Natural killer cell (primary cell): ENCODE data around the gene LHB. TPM values are rescaled to one million over a fixed set of nuclear protein-coding genes. Genes with fewer than 3 reads are reported as not detected.

ENCODE experiments used
- ATAC-seq, 3 donors: fragments of 150-1000 bp in 2 of 3; fragments of 200-7000 bp in 1 of 3; cut with Tn5 transposase; 1 replicate in 1 of 3; 2 replicates in 2 of 3; pipeline ENCODE4 v1.10.0; 2021; ENCODE audit warnings: mild to moderate bottlenecking in 2 of 3, moderate library complexity in 2 of 3
- DNase-seq, 2 donors: peaks; one replicate each; pipeline versions ENCODE4 v3.0.0 to v3.0.0-alpha.2; 2013 to 2021; ENCODE audit warnings: mixed read lengths in 1 of 2
- H3K27ac ChIP-seq: one replicate; pipeline ENCODE4 v1.5.1; 2013; ENCODE audit warnings: mild to moderate bottlenecking, low read length
- H3K27me3 ChIP-seq: one replicate; pipeline ENCODE4 v1.6.1; 2013; ENCODE audit warnings: low read length; ENCODE audit not compliant: control insufficient read depth, insufficient read depth
- H3K36me3 ChIP-seq: one replicate; pipeline ENCODE4 v1.6.1; 2013; ENCODE audit warnings: low read length; ENCODE audit not compliant: control insufficient read depth, insufficient read depth
- H3K4me1 ChIP-seq: one replicate; pipeline ENCODE4 v1.6.1; 2013; ENCODE audit warnings: low read length; ENCODE audit not compliant: control insufficient read depth, insufficient read depth
- H3K4me3 ChIP-seq: one replicate; pipeline ENCODE4 v1.5.1; 2013; ENCODE audit warnings: low read length
- H3K9me3 ChIP-seq: one replicate; pipeline ENCODE4 v1.6.1; 2013; ENCODE audit warnings: low read length; ENCODE audit not compliant: control insufficient read depth, insufficient read depth
- H3K27ac Mint-ChIP-seq, 2 donors: one replicate each; pipeline ENCODE4 v1.8.0; 2022; ENCODE audit warnings: mild to moderate bottlenecking in 2 of 2, mixed read lengths in 2 of 2, moderate library complexity in 1 of 2
- H3K27me3 Mint-ChIP-seq, 2 donors: one replicate each; pipeline ENCODE4 v1.8.0; 2022; ENCODE audit warnings: low read depth in 2 of 2, mixed read lengths in 2 of 2
- H3K36me3 Mint-ChIP-seq: one replicate; pipeline ENCODE4 v1.8.0; 2022; ENCODE audit warnings: mixed read lengths
- H3K4me1 Mint-ChIP-seq, 2 donors: one replicate each; pipeline ENCODE4 v1.8.0; 2022; ENCODE audit warnings: mixed read lengths in 2 of 2
- H3K4me3 Mint-ChIP-seq: one replicate; pipeline ENCODE4 v1.8.0; 2022; ENCODE audit warnings: mild to moderate bottlenecking, moderate library complexity, mixed read lengths
- H3K9me3 Mint-ChIP-seq, 2 donors: one replicate each; pipeline ENCODE4 v1.8.0; 2022; ENCODE audit warnings: mixed read lengths in 2 of 2
- WGBS: methylation state at CpG from one replicate; pipeline ENCODE4 v1.1.7; 2013; ENCODE audit warnings: missing lambda C conversion rate; ENCODE audit not compliant: insufficient coverage; 5-methylcytosine and 5-hydroxymethylcytosine counted together
- intact Hi-C: fragments of 100-400 bp; cut with micrococcal nuclease; formaldehyde crosslinking; loops from one replicate; pipeline ENCODE4 v1.14.2; 2022
- total RNA-seq, 4 donors: library from RNA; stranded (reverse); fragments of 120-200 nt in 1 of 4; gene quantifications; one replicate each; pipeline versions ENCODE4 v1.2.3 to v1.2.4, GENCODE V29; 2013 to 2022
- TF ChIP-seq, protein P1 (sequence below): fragments of 200-600 bp; IDR thresholded peaks from one replicate; pipeline ENCODE4 v1.8.0; 2022; ENCODE audit warnings: antibody characterized with exemption

LHB gene
- total RNA-seq, 3 donors from 2014 or later (not counting 1 experiment from before 2014, with no cell fraction given) = 1.4 TPM; not detected in 2

DNA sequence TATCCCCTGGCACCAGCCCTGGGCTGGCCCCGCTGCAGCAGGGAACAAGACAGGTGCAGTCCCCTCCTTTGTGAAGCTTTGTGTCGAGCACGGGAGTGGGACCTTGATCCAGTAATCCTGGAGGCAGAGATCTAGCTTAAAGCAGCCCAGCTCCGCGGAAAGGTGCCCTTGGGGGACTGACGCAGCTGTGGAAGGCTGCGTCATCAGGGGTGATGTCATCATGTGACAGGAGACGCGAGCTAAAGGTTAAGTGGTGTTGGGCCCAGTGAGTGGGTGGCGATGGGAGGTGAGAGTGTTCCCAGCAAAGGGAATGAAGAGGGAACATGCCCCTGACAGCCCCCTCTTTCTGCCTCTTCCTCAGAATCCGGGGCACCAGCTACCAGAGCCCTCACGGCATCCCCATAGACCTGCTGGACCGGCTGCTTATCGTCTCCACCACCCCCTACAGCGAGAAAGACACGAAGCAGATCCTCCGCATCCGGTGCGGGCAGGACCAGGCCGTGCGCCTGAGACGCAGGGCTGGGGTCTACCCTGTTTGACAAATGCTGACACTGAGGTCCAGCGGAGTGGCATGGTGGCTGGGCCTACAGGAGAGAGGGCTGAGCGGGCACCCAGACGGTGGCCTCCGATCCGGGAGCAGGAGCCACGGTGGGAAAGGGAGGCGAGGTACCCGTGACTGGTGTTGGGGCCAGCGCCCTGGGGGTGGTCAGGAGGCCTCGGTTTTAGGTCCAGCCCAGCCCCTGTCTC lies 2.6 kb downstream of the LHB start:
- Mint-ChIP-seq H3K36me3 (no peaks in the 10 kb centered on the region), H3K27me3 (peaks cover 0 to 3% of the 10 kb centered on the region in 2 donors), H3K4me3 (no peak overlapping the region), H3K27ac (no peak overlapping the region), H3K4me1 (peaks cover 9 to 23% of the 10 kb centered on the region in 2 donors), H3K9me3 (no peaks in the 10 kb centered on the region)
- Histone ChIP-seq H3K27me3 (peaks cover 3% of the 10 kb centered on the region), H3K9me3 (no peaks in the 10 kb centered on the region), H3K36me3 (peaks cover 24% of the 10 kb centered on the region), H3K27ac (no peak overlapping the region), H3K4me1 (peaks cover 19% of the 10 kb centered on the region), H3K4me3 (no peak overlapping the region)
- TF ChIP-seq, protein P1, sequence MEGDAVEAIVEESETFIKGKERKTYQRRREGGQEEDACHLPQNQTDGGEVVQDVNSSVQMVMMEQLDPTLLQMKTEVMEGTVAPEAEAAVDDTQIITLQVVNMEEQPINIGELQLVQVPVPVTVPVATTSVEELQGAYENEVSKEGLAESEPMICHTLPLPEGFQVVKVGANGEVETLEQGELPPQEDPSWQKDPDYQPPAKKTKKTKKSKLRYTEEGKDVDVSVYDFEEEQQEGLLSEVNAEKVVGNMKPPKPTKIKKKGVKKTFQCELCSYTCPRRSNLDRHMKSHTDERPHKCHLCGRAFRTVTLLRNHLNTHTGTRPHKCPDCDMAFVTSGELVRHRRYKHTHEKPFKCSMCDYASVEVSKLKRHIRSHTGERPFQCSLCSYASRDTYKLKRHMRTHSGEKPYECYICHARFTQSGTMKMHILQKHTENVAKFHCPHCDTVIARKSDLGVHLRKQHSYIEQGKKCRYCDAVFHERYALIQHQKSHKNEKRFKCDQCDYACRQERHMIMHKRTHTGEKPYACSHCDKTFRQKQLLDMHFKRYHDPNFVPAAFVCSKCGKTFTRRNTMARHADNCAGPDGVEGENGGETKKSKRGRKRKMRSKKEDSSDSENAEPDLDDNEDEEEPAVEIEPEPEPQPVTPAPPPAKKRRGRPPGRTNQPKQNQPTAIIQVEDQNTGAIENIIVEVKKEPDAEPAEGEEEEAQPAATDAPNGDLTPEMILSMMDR = no peak
- ATAC-seq = no peak
- DNase-seq = no peak
- intact Hi-C loops = no loop called here
- 95% methylated on average over 32 of the region's 32 CpGs for WGBS

DNA sequence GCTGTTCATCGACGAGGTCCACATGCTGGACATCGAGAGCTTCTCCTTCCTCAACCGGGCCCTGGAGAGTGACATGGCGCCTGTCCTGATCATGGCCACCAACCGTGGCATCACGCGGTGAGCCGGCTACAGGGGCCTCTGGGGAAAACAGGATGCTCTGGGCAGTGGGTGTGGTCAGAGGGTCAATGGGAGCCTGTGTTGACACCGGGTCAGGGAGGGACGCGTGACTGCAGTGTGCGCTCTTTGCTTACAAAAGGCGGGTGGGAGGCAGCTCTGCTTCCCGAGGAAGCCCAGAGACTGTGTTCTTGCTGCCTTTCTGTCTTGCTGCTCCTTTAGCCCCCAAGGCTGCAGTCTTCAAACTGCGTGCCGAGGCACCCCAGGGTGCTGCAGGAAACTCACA lies 5.7 kb downstream of the LHB start:
- H3K4me3 ChIP-seq = no peak overlapping the region
- no peaks in the 10 kb centered on the region for H3K9me3 Mint-ChIP-seq
- TF ChIP-seq, protein P1 = no peak
- no peaks in the 10 kb centered on the region for H3K27me3 ChIP-seq
- H3K4me1 Mint-ChIP-seq = no peaks in the 10 kb centered on the region
- H3K36me3 ChIP-seq = peaks cover 36% of the 10 kb centered on the region
- H3K9me3 ChIP-seq = no peaks in the 10 kb centered on the region
- no peak overlapping the region for H3K4me3 Mint-ChIP-seq
- intact Hi-C loops = no loop called here
- H3K27ac ChIP-seq = no peak overlapping the region
- H3K36me3 Mint-ChIP-seq = no peaks in the 10 kb centered on the region
- no peaks in the 10 kb centered on the region for H3K4me1 ChIP-seq
- no peak overlapping the region for H3K27ac Mint-ChIP-seq
- WGBS = 89% methylated on average over 17 of the region's 17 CpGs
- H3K27me3 Mint-ChIP-seq = no peaks in the 10 kb centered on the region
- ATAC-seq (no peak), DNase-seq (no peak)

DNA sequence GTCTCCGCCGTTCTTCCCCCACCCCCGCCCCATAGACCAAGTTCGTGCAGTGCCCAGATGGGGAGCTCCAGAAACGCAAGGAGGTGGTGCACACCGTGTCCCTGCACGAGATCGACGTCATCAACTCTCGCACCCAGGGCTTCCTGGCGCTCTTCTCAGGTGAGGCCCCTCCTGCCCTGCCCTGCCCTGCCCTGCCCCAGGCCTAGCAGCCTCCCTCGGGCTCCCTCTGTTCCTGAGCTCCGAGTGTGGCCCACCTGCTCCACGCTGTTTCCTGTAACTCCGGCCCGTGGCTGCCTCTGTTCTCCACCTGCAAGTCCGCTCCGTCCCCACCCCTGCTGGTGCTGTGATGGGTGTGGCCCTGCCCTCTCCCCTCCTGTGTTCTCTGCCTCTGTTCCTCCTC lies 6.4 kb downstream of the LHB start:
- Mint-ChIP-seq H3K36me3 (no peaks in the 10 kb centered on the region), H3K9me3 (no peaks in the 10 kb centered on the region), H3K4me3 (no peak overlapping the region), H3K27me3 (no peaks in the 10 kb centered on the region), H3K27ac (no peak overlapping the region), H3K4me1 (no peaks in the 10 kb centered on the region)
- peaks cover 41% of the 10 kb centered on the region for H3K36me3 ChIP-seq
- H3K9me3 ChIP-seq = no peaks in the 10 kb centered on the region
- WGBS = 92% methylated on average over 18 of the region's 18 CpGs
- ATAC-seq (no peak), DNase-seq (no peak)
- H3K4me1 ChIP-seq = no peaks in the 10 kb centered on the region
- no peak overlapping the region for H3K4me3 ChIP-seq
- intact Hi-C loops = no loop called here
- no peaks in the 10 kb centered on the region for H3K27me3 ChIP-seq
- TF ChIP-seq, protein P1 = no peak
- no peak overlapping the region for H3K27ac ChIP-seq

DNA sequence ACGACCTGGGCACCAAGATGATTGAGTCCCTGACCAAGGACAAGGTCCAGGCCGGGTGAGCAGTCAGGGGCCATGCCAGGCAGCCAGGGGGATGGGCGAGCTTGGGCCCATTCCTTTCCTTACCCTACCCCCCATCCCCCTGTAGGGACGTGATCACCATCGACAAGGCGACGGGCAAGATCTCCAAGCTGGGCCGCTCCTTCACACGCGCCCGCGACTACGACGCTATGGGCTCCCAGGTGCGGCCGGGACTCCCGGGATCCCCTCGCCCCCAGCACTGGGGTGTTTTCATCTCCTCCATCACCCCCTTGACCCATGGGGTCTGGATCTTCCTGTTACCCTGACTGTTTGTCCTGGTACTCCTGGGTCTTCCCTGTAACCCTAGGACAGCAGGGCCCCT lies 7.1 kb downstream of the LHB start:
- Mint-ChIP-seq H3K36me3 (no peaks in the 10 kb centered on the region), H3K9me3 (no peaks in the 10 kb centered on the region), H3K27ac (no peak overlapping the region), H3K27me3 (no peaks in the 10 kb centered on the region), H3K4me3 (no peak overlapping the region), H3K4me1 (no peaks in the 10 kb centered on the region)
- TF ChIP-seq, protein P1 = no peak
- no peak overlapping the region for H3K27ac ChIP-seq
- peaks cover 45% of the 10 kb centered on the region for H3K36me3 ChIP-seq
- WGBS = 95% methylated on average over 18 of the region's 18 CpGs
- intact Hi-C loops = no loop called here
- ATAC-seq (no peak), DNase-seq (no peak)
- H3K27me3 ChIP-seq = no peaks in the 10 kb centered on the region
- H3K4me3 ChIP-seq = no peak overlapping the region
- no peaks in the 10 kb centered on the region for H3K4me1 ChIP-seq
- no peaks in the 10 kb centered on the region for H3K9me3 ChIP-seq
